Left cardiac atrium (tissue), 4 donors: ENCODE measurements around the gene FIG4. TPM values are rescaled to one million over a fixed set of nuclear protein-coding genes. Genes with fewer than 3 reads are reported as not detected.
A peak's percentile ranks its signal among the peaks of the same experiment; 100 is the strongest.
"Not testable (repeated sequence)": the region's sequence is repeated elsewhere in the genome, so short reads cannot be mapped to it uniquely, and the experiment has no call there.

Experiments used
- ATAC-seq, 2 donors: fragments of 200-7000 bp; cut with Tn5 transposase; one replicate each; pipeline ENCODE4 v1.9.1; 2020; ENCODE audit warnings: mild to moderate bottlenecking in 2 of 2, moderate library complexity in 2 of 2
- DNase-seq: peaks from one replicate; pipeline ENCODE4 v3.0.0-alpha.2; 2020
- intact Hi-C, 2 donors: fragments of 100-400 bp; cut with DNase I; formaldehyde crosslinking; loops; one replicate each; pipeline versions ENCODE4 v1.14.1 to v1.15.1; 2022 to 2023
- total RNA-seq, 2 donors: library from RNA; stranded (reverse); fragmentation: NEBNext Ultra II Directional; extraction: Animal tissue kit (Norgen Biotek cat#: 25700); gene quantifications; one replicate each; pipeline ENCODE4 v1.2.1, GENCODE V29; 2021
- donor health status: DM: no; HTN: yes; CAD: no.
- donor health status: DM: no; HTN: yes; CAD: no; lungs with severe emphysema.
- donor health status: DM: yes; HTN: yes; CAD: no.
- donor health status: Dilated cardiomyopathy.

The FIG4 gene
- total RNA-seq, 2 donors from 2014 or later: 8.2 to 11.1 TPM

- ATAC-seq (no peak), DNase-seq (no peak)
- intact Hi-C loops: no loop called here
Observed at GRCh38 chr6:109740787-109741186, 49.7 kb downstream of the FIG4 start.

GRCh38 chr6:109743739-109744138, 52.6 kb downstream of the FIG4 start:
- intact Hi-C loops: no loop called here
- DNase-seq (no peak), ATAC-seq (no peak)

GRCh38 chr6:109744779-109745178, 53.7 kb downstream of the FIG4 start:
- DNase-seq, ATAC-seq, intact Hi-C loops: not testable (repeated sequence)

GRCh38 chr6:109747221-109747620, 56.1 kb downstream of the FIG4 start:
- no peak for ATAC-seq
- intact Hi-C loops: no loop called here

GRCh38 chr6:109759098-109759955, 68.2 kb downstream of the FIG4 start:
- ATAC-seq (no peak), DNase-seq (no peak)
- intact Hi-C loops: no loop called here

More at GRCh38 chr6:109747221-109747620, 56.1 kb downstream of the FIG4 start:
- no peak for DNase-seq

GRCh38 chr6:109760208-109760607, 69.1 kb downstream of the FIG4 start:
- intact Hi-C loops: no loop called here
- no peak for ATAC-seq
- no peak for DNase-seq

- DNase-seq (no peak), ATAC-seq (no peak)
- intact Hi-C loops: no loop called here
Observed at GRCh38 chr6:109762166-109762565, 71.1 kb downstream of the FIG4 start.

- DNase-seq (no peak), ATAC-seq (no peak)
- intact Hi-C loops: no loop called here
Observed at GRCh38 chr6:109762769-109763441, 71.8 kb downstream of the FIG4 start.

GRCh38 chr6:109766167-109766566, 75.1 kb downstream of the FIG4 start:
- ATAC-seq: no peak
- DNase-seq: no peak
- intact Hi-C loops: no loop called here

- no peak for DNase-seq
- ATAC-seq: no peak
- intact Hi-C loops: no loop called here
Observed at GRCh38 chr6:109767961-109768360, 76.9 kb downstream of the FIG4 start.

GRCh38 chr6:109768485-109768884, 77.4 kb downstream of the FIG4 start:
- ATAC-seq (no peak), DNase-seq (no peak)
- intact Hi-C loops: no loop called here

- intact Hi-C loops: no loop called here
- DNase-seq (no peak), ATAC-seq (no peak)
Observed at GRCh38 chr6:109769213-109769612, 78.1 kb downstream of the FIG4 start.

GRCh38 chr6:109770047-109770446, 79.0 kb downstream of the FIG4 start:
- intact Hi-C loops: no loop called here
- DNase-seq (no peak), ATAC-seq (no peak)

GRCh38 chr6:109770779-109771178, 79.7 kb downstream of the FIG4 start:
- intact Hi-C loops: no loop called here
- DNase-seq (no peak), ATAC-seq (no peak)

- intact Hi-C loops, DNase-seq: not testable (repeated sequence)
- peak in 1 of 2 donors; percentile 54 for ATAC-seq
Observed at GRCh38 chr6:109771939-109772755, 81.1 kb downstream of the FIG4 start.

GRCh38 chr6:109772883-109773431, 81.9 kb downstream of the FIG4 start:
- ATAC-seq: peak; percentile 71 to 72

GRCh38 chr6:109781001-109781400, 89.9 kb downstream of the FIG4 start:
- no peak for ATAC-seq
- intact Hi-C loops: loop anchor here in 1 of 2 donors (5.0 kb wide), 1 partner anchor 74 kb away; no protein-coding TSS in a partner anchor
- no peak for DNase-seq

More at GRCh38 chr6:109772883-109773431, 81.9 kb downstream of the FIG4 start:
- intact Hi-C loops: no loop called here
- DNase-seq: peak; percentile 40

- ATAC-seq (no peak), DNase-seq (no peak)
- intact Hi-C loops: loop anchor here in 1 of 2 donors (5.0 kb wide), 1 partner anchor 75 kb away; no protein-coding TSS in a partner anchor
Observed at GRCh38 chr6:109782491-109782999, 91.4 kb downstream of the FIG4 start.
